CD14-positive monocyte (primary cell): Measurements from ENCODE around the gene SALL4. TPM values are rescaled to one million over a fixed set of nuclear protein-coding genes. Genes with fewer than 3 reads are reported as not detected.

ENCODE experiments used
- DNase-seq, 3 donors: peaks; one replicate each; pipeline ENCODE4 v3.0.0-alpha.2; 2011 to 2022
- H2AFZ ChIP-seq: 2 replicates; pipeline ENCODE4 v1.6.0; 2012; ENCODE audit warnings: mild to moderate bottlenecking, low read depth, low read length, inconsistent platforms; ENCODE audit not compliant: insufficient read depth, poor library complexity, severe bottlenecking
- H3K27ac ChIP-seq, 2 donors: 1 replicate in 1 of 2; 2 replicates in 1 of 2; pipeline ENCODE4 v1.5.1; 2012 to 2013; ENCODE audit warnings: low read length in 2 of 2, control low read depth in 1 of 2, inconsistent platforms in 1 of 2, low read depth in 1 of 2, mild to moderate bottlenecking in 1 of 2
- H3K27me3 ChIP-seq, 2 donors: one replicate each; pipeline versions ENCODE4 v1.6.0 to v1.6.1; 2011 to 2013; ENCODE audit warnings: low read length in 2 of 2; ENCODE audit not compliant: control insufficient read depth in 2 of 2, insufficient read depth in 2 of 2
- H3K36me3 ChIP-seq, 2 donors: replicated peaks in 1 of 2; 1 replicate in 1 of 2; 2 replicates in 1 of 2; pipeline versions ENCODE4 v1.5.1 to v1.6.1; 2012 to 2013; ENCODE audit warnings: low read length in 2 of 2, control low read depth in 1 of 2, inconsistent platforms in 1 of 2, mild to moderate bottlenecking in 1 of 2; ENCODE audit not compliant: insufficient read depth in 2 of 2, control insufficient read depth in 1 of 2
- H3K4me1 ChIP-seq, 2 donors: 1 replicate in 1 of 2; 2 replicates in 1 of 2; pipeline versions ENCODE4 v1.5.1 to v1.6.1; 2012 to 2013; ENCODE audit warnings: low read length in 2 of 2, control low read depth in 1 of 2, inconsistent platforms in 1 of 2, mild to moderate bottlenecking in 1 of 2, moderate library complexity in 1 of 2; ENCODE audit not compliant: insufficient read depth in 2 of 2, control insufficient read depth in 1 of 2
- H3K4me2 ChIP-seq: replicated peaks from 2 replicates; pipeline ENCODE3; 2012; ENCODE audit warnings: low read length, moderate library complexity, mild to moderate bottlenecking; ENCODE audit not compliant: poor library complexity, severe bottlenecking; ENCODE audit errors: extremely low read depth
- H3K4me3 ChIP-seq, 3 experiments: fragments of 200-600 bp in 1 of 3; sonication (generic) in 1 of 3; replicated peaks in 1 of 3; 1 replicate in 2 of 3; 2 replicates in 1 of 3; pipeline ENCODE4 v1.5.1; 2011 to 2013; ENCODE audit warnings: low read length in 3 of 3, mild to moderate bottlenecking in 3 of 3, control low read depth in 2 of 3, low read depth in 2 of 3, inconsistent platforms in 1 of 3, moderate library complexity in 1 of 3
- H3K79me2 ChIP-seq: 2 replicates; pipeline ENCODE4 v1.6.0; 2012; ENCODE audit warnings: mild to moderate bottlenecking, control low read depth, inconsistent platforms, low read length, moderate library complexity; ENCODE audit not compliant: insufficient read depth
- H3K9ac ChIP-seq: 2 replicates; pipeline ENCODE4 v1.6.0; 2017; ENCODE audit warnings: low read length, mild to moderate bottlenecking; ENCODE audit not compliant: insufficient read depth, poor library complexity, severe bottlenecking
- H3K9me3 ChIP-seq, 2 donors: replicated peaks in 1 of 2; 1 replicate in 1 of 2; 2 replicates in 1 of 2; pipeline versions ENCODE4 v1.5.1 to v1.6.1; 2012 to 2013; ENCODE audit warnings: low read length in 2 of 2, control low read depth in 1 of 2; ENCODE audit not compliant: control insufficient read depth in 1 of 2, insufficient read depth in 1 of 2
- H4K20me1 ChIP-seq: 2 replicates; pipeline ENCODE4 v1.6.0; 2012; ENCODE audit warnings: mild to moderate bottlenecking, low read length, control low read depth, moderate library complexity; ENCODE audit not compliant: insufficient read depth
- H3K27ac Mint-ChIP-seq, 7 donors: one replicate each; pipeline ENCODE4 v1.8.0; 2020; ENCODE audit warnings: mild to moderate bottlenecking in 7 of 7, mixed read lengths in 7 of 7, moderate library complexity in 6 of 7, inconsistent platforms in 2 of 7
- H3K27me3 Mint-ChIP-seq, 3 donors: one replicate each; pipeline ENCODE4 v1.8.0; 2021 to 2022; ENCODE audit warnings: low read depth in 3 of 3, mild to moderate bottlenecking in 3 of 3, mixed read lengths in 3 of 3, moderate library complexity in 3 of 3, inconsistent platforms in 1 of 3
- H3K36me3 Mint-ChIP-seq, 2 donors: one replicate each; pipeline ENCODE4 v1.8.0; 2020; ENCODE audit warnings: mixed read lengths in 2 of 2, inconsistent platforms in 1 of 2, mild to moderate bottlenecking in 1 of 2
- H3K4me1 Mint-ChIP-seq: one replicate; pipeline ENCODE4 v1.8.0; 2020; ENCODE audit warnings: mild to moderate bottlenecking, mixed read lengths
- H3K4me3 Mint-ChIP-seq, 2 donors: one replicate each; pipeline ENCODE4 v1.8.0; 2020; ENCODE audit warnings: mild to moderate bottlenecking in 2 of 2, mixed read lengths in 2 of 2, moderate library complexity in 1 of 2
- H3K9me3 Mint-ChIP-seq, 7 donors: one replicate each; pipeline ENCODE4 v1.8.0; 2020 to 2022; ENCODE audit warnings: mixed read lengths in 7 of 7, mild to moderate bottlenecking in 6 of 7, moderate library complexity in 6 of 7, inconsistent platforms in 2 of 7
- WGBS: methylation state at CpG from one replicate; pipeline ENCODE4 v1.1.5; 2013; ENCODE audit warnings: missing lambda C conversion rate; ENCODE audit not compliant: insufficient coverage; 5-methylcytosine and 5-hydroxymethylcytosine counted together
- intact Hi-C, 2 donors: fragments of 100-400 bp; cut with micrococcal nuclease; formaldehyde crosslinking; loops; one replicate each; pipeline versions ENCODE4 v1.15.0 to v1.15.1; 2023
- polyA plus RNA-seq, 3 donors: library from polyadenylated mRNA; depleted of rRNA in 1 of 3; unstranded in 2 of 3; stranded (reverse) in 1 of 3; fragments of 300-500 nt in 2 of 3; fragments of >200 nt in 1 of 3; fragmentation: Illumina TruSeq in 2 of 3; gene quantifications; 1 replicate in 2 of 3; 2 replicates in 1 of 3; pipeline ENCODE4 v1.2.3, GENCODE V29; 2012 to 2021
- TF ChIP-seq, protein P1 (sequence below): fragments of 200-600 bp; IDR thresholded peaks from one replicate; pipeline ENCODE4 v1.8.0; 2022; ENCODE audit warnings: antibody characterized with exemption, mild to moderate bottlenecking

The SALL4 gene
- polyA plus RNA-seq, 3 donors: 0.07 TPM; not detected in 2

DNA sequence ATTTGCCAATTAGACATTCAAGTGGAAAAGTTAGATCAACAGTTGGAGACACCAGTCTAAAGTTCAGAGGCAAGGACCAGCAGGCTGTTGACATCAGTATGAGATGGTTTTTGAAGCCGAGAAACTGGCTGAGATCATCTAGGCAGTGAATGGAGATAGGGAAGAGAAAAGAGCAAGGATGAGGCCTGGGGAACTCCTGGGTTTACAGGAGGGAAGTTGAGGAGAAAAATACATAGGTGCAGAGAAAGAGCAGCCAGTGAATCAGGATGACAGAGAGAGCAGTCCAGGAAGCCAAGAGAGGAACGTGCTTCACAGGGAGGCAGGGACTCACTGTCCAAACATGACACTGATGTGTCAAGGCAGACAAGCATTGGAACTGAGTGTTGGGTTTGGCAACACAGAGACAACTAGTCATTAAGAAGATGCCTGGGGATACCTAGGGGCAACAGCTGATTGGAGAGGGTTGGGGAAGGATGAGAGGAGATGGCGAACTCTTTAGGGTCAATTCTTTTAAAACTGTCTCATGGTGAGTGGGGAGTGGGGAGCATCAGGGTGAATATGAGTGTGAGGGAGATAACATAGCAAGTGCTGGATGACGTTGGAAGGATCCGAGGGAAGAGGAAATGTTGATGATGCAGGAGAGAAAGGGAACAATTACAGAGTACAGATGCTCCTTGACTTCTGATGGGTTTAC lies 13.2 kb upstream of the SALL4 start:
- Histone ChIP-seq H4K20me1 (no peaks in the 10 kb centered on the region), H2AFZ (no peak overlapping the region), H3K27ac (no peak overlapping the region), H3K4me1 (no peaks in the 10 kb centered on the region), H3K9ac (no peak overlapping the region), H3K9me3 (no peaks in the 10 kb centered on the region), H3K27me3 (no peaks in the 10 kb centered on the region), H3K4me2 (no peak overlapping the region), H3K79me2 (no peaks in the 10 kb centered on the region), H3K36me3 (no peaks in the 10 kb centered on the region), H3K4me3 (no peak overlapping the region)
- Mint-ChIP-seq H3K4me3 (no peak overlapping the region), H3K27me3 (peaks cover 4 to 10% (median 5%) of the 10 kb centered on the region in 3 donors), H3K4me1 (no peaks in the 10 kb centered on the region), H3K9me3 (no peaks in the 10 kb centered on the region), H3K36me3 (no peaks in the 10 kb centered on the region), H3K27ac (peak overlapping the region in 1 of 7 donors; percentile 1)
- no peak for DNase-seq
- intact Hi-C loops: no loop called here
- WGBS: 86% methylated on average over 5 of the region's 5 CpGs
- TF ChIP-seq, protein P1, sequence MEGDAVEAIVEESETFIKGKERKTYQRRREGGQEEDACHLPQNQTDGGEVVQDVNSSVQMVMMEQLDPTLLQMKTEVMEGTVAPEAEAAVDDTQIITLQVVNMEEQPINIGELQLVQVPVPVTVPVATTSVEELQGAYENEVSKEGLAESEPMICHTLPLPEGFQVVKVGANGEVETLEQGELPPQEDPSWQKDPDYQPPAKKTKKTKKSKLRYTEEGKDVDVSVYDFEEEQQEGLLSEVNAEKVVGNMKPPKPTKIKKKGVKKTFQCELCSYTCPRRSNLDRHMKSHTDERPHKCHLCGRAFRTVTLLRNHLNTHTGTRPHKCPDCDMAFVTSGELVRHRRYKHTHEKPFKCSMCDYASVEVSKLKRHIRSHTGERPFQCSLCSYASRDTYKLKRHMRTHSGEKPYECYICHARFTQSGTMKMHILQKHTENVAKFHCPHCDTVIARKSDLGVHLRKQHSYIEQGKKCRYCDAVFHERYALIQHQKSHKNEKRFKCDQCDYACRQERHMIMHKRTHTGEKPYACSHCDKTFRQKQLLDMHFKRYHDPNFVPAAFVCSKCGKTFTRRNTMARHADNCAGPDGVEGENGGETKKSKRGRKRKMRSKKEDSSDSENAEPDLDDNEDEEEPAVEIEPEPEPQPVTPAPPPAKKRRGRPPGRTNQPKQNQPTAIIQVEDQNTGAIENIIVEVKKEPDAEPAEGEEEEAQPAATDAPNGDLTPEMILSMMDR: no peak

DNA sequence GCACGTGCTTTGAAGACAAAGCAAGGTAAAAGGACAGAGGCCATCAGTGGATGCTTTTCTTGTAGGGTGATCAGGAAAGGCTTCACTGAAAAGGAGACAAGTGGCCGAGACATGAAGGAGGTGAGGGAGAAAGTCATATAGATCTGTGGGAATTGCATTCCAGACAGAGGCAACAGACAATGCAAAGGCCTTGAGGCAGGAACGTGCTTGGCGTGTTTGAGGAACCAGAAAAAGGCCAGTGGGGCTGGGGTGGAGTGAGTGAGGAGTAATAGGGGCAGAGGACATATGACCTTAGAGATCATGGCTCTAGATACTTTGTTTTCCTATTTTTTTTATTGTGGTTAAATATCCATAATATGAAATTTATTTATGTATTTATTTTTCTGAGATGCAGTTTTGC lies 10.5 kb upstream of the SALL4 start:
- no peaks in the 10 kb centered on the region for H3K9me3 ChIP-seq
- H3K36me3 Mint-ChIP-seq: no peaks in the 10 kb centered on the region
- H3K27me3 ChIP-seq: no peaks in the 10 kb centered on the region
- TF ChIP-seq, protein P1: no peak
- no peak overlapping the region for H3K27ac Mint-ChIP-seq
- DNase-seq: no peak
- H3K9ac ChIP-seq: no peak overlapping the region
- no peak overlapping the region for H3K4me3 ChIP-seq
- H3K27ac ChIP-seq: no peak overlapping the region
- H3K27me3 Mint-ChIP-seq: peaks cover 3 to 8% (median 6%) of the 10 kb centered on the region in 3 donors
- H4K20me1 ChIP-seq: no peaks in the 10 kb centered on the region
- H3K4me2 ChIP-seq: no peak overlapping the region
- no peaks in the 10 kb centered on the region for H3K4me1 Mint-ChIP-seq
- WGBS: 87% methylated on average over 2 of the region's 4 CpGs
- intact Hi-C loops: no loop called here
- no peak overlapping the region for H3K4me3 Mint-ChIP-seq
- no peaks in the 10 kb centered on the region for H3K9me3 Mint-ChIP-seq
- H3K79me2 ChIP-seq: no peaks in the 10 kb centered on the region
- H3K36me3 ChIP-seq: no peaks in the 10 kb centered on the region
- H2AFZ ChIP-seq: no peak overlapping the region
- H3K4me1 ChIP-seq: no peaks in the 10 kb centered on the region
